Activated B cell treated with CpG ODN at 0.5 μM for 24 hours (primary cell): ENCODE data around the gene RNH1. TPM values are rescaled to one million over a fixed set of nuclear protein-coding genes. Genes with fewer than 3 reads are reported as not detected.

Experiments used
- ATAC-seq: fragments of 200-7000 bp; cut with Tn5 transposase; one replicate; pipeline ENCODE4 v1.10.0; 2021; ENCODE audit warnings: low read depth, mild to moderate bottlenecking, moderate library complexity
- CTCF ChIA-PET: fragments of 350-600 bp; sonication (Branson Sonifier 250); formaldehyde crosslinking; loops from one replicate; lab custom pipeline; 2021; ENCODE audit warnings: antibody characterized with exemption; lab: Charles Lee
- POLR2A ChIA-PET: fragments of 350-600 bp; sonication (Branson Sonifier 250); formaldehyde crosslinking; loops from one replicate; lab custom pipeline; 2021; ENCODE audit warnings: antibody characterized with exemption; lab: Charles Lee
- DNase-seq: peaks from one replicate; pipeline ENCODE4 v3.0.0; 2022
- H3K27ac Mint-ChIP-seq: one replicate; pipeline ENCODE4 v1.8.0; 2020; ENCODE audit warnings: mixed read lengths
- H3K27me3 Mint-ChIP-seq: one replicate; pipeline ENCODE4 v1.8.0; 2021; ENCODE audit warnings: mixed read lengths
- H3K36me3 Mint-ChIP-seq: one replicate; pipeline ENCODE4 v1.8.0; 2021; ENCODE audit warnings: low read depth, mixed read lengths
- H3K4me1 Mint-ChIP-seq: one replicate; pipeline ENCODE4 v1.8.0; 2021; ENCODE audit warnings: mixed read lengths
- H3K4me3 Mint-ChIP-seq: one replicate; pipeline ENCODE4 v1.8.0; 2020; ENCODE audit warnings: mild to moderate bottlenecking, mixed read lengths
- H3K9me3 Mint-ChIP-seq: one replicate; pipeline ENCODE4 v1.8.0; 2020; ENCODE audit warnings: mixed read lengths
- CTCF ChIP-seq: fragments of 200-600 bp; IDR thresholded peaks from one replicate; pipeline ENCODE4 v1.8.0; 2022; ENCODE audit warnings: antibody characterized with exemption, mild to moderate bottlenecking
- intact Hi-C: fragments of 100-400 bp; cut with micrococcal nuclease; formaldehyde crosslinking; loops from one replicate; pipeline ENCODE4 v1.15.1; 2024
- total RNA-seq: library from RNA; stranded (reverse); gene quantifications from 2 replicates; pipeline ENCODE4 v1.2.3, GENCODE V29; 2022

The RNH1 gene
- total RNA-seq, 1 donor from 2014 or later = 101 TPM

GRCh38 chr11:534396-535209, 27.6 kb upstream of the RNH1 start:
- no peaks in the 10 kb centered on the region for H3K27me3 Mint-ChIP-seq
- no peak overlapping the region for H3K27ac Mint-ChIP-seq
- DNase-seq = no peak
- peaks cover 23% of the 10 kb centered on the region for H3K36me3 Mint-ChIP-seq
- intact Hi-C loops = loop anchor here (1.0 to 10.0 kb wide), 3 partner anchors 84 to 380 kb away; partner anchors contain the start of genes CHID1 and PTDSS2
- H3K4me1 Mint-ChIP-seq = peaks cover 26% of the 10 kb centered on the region
- peak overlapping the region; percentile 80 for H3K4me3 Mint-ChIP-seq
- no peak for TF ChIP-seq CTCF
- no peak for ATAC-seq
- ChIA-PET CTCF (interaction anchor here (0.8 kb wide), 1 partner anchor 20 kb away, joined by 3 read pairs; no protein-coding TSS in a partner anchor), POLR2A (interaction anchor here (1.0 to 3.6 kb wide), 5 partner anchors 21 to 327 kb away, joined by 4 to 27 read pairs (median 21); partner anchors contain the start of genes BET1L, IRF7, RIC8A and RNH1)
- no peaks in the 10 kb centered on the region for H3K9me3 Mint-ChIP-seq

GRCh38 chr11:533586-534395, 26.7 kb upstream of the RNH1 start:
- no peak for ATAC-seq
- H3K36me3 Mint-ChIP-seq = peaks cover 23% of the 10 kb centered on the region
- H3K27ac Mint-ChIP-seq = no peak overlapping the region
- peaks cover 24% of the 10 kb centered on the region for H3K4me1 Mint-ChIP-seq
- CTCF ChIA-PET = interaction anchor here (0.8 kb wide), 1 partner anchor 20 kb away, joined by 3 read pairs; no protein-coding TSS in a partner anchor
- H3K9me3 Mint-ChIP-seq = no peaks in the 10 kb centered on the region
- H3K27me3 Mint-ChIP-seq = no peaks in the 10 kb centered on the region
- no peak for TF ChIP-seq CTCF
- POLR2A ChIA-PET = interaction anchor here (0.9 to 1.0 kb wide), 3 partner anchors 27 to 326 kb away, joined by 4 read pairs; partner anchors contain the start of genes BET1L, RIC8A and RNH1
- H3K4me3 Mint-ChIP-seq = peak overlapping the region; percentile 35
- intact Hi-C loops = loop anchor here (10.0 kb wide), 1 partner anchor 381 kb away; the partner anchor contains the start of gene CHID1
- no peak for DNase-seq

GRCh38 chr11:532986-533585, 26.0 kb upstream of the RNH1 start:
- DNase-seq (no peak), ATAC-seq (no peak)
- Mint-ChIP-seq H3K4me1 (peaks cover 17% of the 10 kb centered on the region), H3K4me3 (no peak overlapping the region), H3K9me3 (no peaks in the 10 kb centered on the region), H3K27me3 (no peaks in the 10 kb centered on the region), H3K36me3 (peaks cover 23% of the 10 kb centered on the region), H3K27ac (no peak overlapping the region)
- CTCF ChIA-PET = no interaction called here
- intact Hi-C loops = loop anchor here (10.0 kb wide), 1 partner anchor 382 kb away; the partner anchor contains the start of gene CHID1
- POLR2A ChIA-PET = interaction anchor here (0.9 to 1.0 kb wide), 2 partner anchors 85 to 326 kb away, joined by 4 read pairs; partner anchors contain the start of genes BET1L and RIC8A
- no peak for TF ChIP-seq CTCF

GRCh38 chr11:532527-532985, 25.5 kb upstream of the RNH1 start:
- H3K9me3 Mint-ChIP-seq = no peaks in the 10 kb centered on the region
- intact Hi-C loops = loop anchor here (10.0 kb wide), 1 partner anchor 382 kb away; the partner anchor contains the start of gene CHID1
- H3K27me3 Mint-ChIP-seq = no peaks in the 10 kb centered on the region
- DNase-seq (no peak), ATAC-seq (no peak)
- H3K36me3 Mint-ChIP-seq = peaks cover 23% of the 10 kb centered on the region
- ChIA-PET CTCF (no interaction called here), POLR2A (interaction anchor here (0.7 to 1.0 kb wide), 3 partner anchors 26 to 85 kb away, joined by 3 to 4 read pairs (median 3); partner anchors contain the start of genes LMNTD2 and RNH1)
- peaks cover 11% of the 10 kb centered on the region for H3K4me1 Mint-ChIP-seq
- H3K27ac Mint-ChIP-seq = no peak overlapping the region
- no peak for TF ChIP-seq CTCF
- H3K4me3 Mint-ChIP-seq = no peak overlapping the region
